HCT116 (cell line): ENCODE data around the gene GPM6B. TPM values are rescaled to one million over a fixed set of nuclear protein-coding genes. Genes with fewer than 3 reads are reported as not detected.

Experiments used
- ATAC-seq: fragments of 200-7000 bp; cut with Tn5 transposase; 2 replicates; pipeline ENCODE4 v1.9.1; 2020; ENCODE audit warnings: mild to moderate bottlenecking, moderate library complexity
- BruUV-seq: library from RNA; stranded (reverse); fragments of 400-500 nt; replicated peaks from 2 replicates; lab custom pipeline; 2021; lab: Mats Ljungman, UMichigan
- CTCF ChIA-PET: fragments of 300-600 bp; sonication (Branson Sonifier 250); formaldehyde crosslinking; loops from one replicate; lab custom pipeline; 2021; ENCODE audit warnings: antibody characterized with exemption; lab: Charles Lee
- POLR2A ChIA-PET: fragments of 300-600, 350-600 bp; sonication (Branson Sonifier 250); formaldehyde crosslinking; loops from one replicate; lab custom pipeline; 2021; ENCODE audit warnings: antibody characterized with exemption; lab: Charles Lee
- RAD21 ChIA-PET, 2 experiments: fragments of 300-600 bp; sonication (Branson Sonifier 250); formaldehyde crosslinking; loops; one replicate each; lab custom pipeline; 2023; ENCODE audit warnings: low total read pairs in 2 of 2; ENCODE audit not compliant: uncharacterized antibody in 2 of 2, unreplicated experiment in 2 of 2, low non-redundant PET in 1 of 2; lab: Charles Lee
- DNase-seq: peaks from one replicate; pipeline ENCODE4 v3.0.0-alpha.2; 2010; ENCODE audit warnings: low read depth, low spot score
- H2AFZ ChIP-seq: fragments of 200-600 bp; shearing (Covaris generic), sonication (generic); 2 replicates; pipeline ENCODE4 v1.6.1; 2017; ENCODE audit warnings: low read depth, mixed run types, mixed read lengths, antibody characterized with exemption, low read length; ENCODE audit not compliant: poor library complexity, severe bottlenecking
- H3K27ac ChIP-seq: 2 replicates; pipeline ENCODE4 v1.5.1; 2012; ENCODE audit warnings: low read depth, low read length
- H3K27me3 ChIP-seq: fragments of 200-600 bp; sonication (generic); 2 replicates; pipeline ENCODE4 v1.6.1; 2016; ENCODE audit warnings: mixed run types, low read length, mixed read lengths; ENCODE audit not compliant: insufficient read depth
- H3K36me3 ChIP-seq, 2 experiments: fragments of 200-500 bp in 1 of 2; fragments of 200-600 bp in 1 of 2; sonication (Bioruptor generic) in 1 of 2; sonication (generic) in 1 of 2; 2 replicates each; pipeline versions ENCODE4 v1.5.1 to v1.6.1; 2014 to 2016; ENCODE audit warnings: low read length in 2 of 2, inconsistent platforms in 1 of 2, mixed read lengths in 1 of 2, mixed run types in 1 of 2; ENCODE audit not compliant: insufficient read depth in 2 of 2, control insufficient read depth in 1 of 2
- H3K4me1 ChIP-seq, 2 experiments: fragments of 200-600 bp in 1 of 2; sonication (generic) in 1 of 2; 2 replicates each; pipeline versions ENCODE4 v1.5.1 to v1.6.1; 2012 to 2017; ENCODE audit warnings: low read length in 2 of 2, inconsistent platforms in 1 of 2, mild to moderate bottlenecking in 1 of 2, mixed read lengths in 1 of 2, mixed run types in 1 of 2, moderate library complexity in 1 of 2; ENCODE audit not compliant: insufficient read depth in 2 of 2, control insufficient read depth in 1 of 2
- H3K4me2 ChIP-seq: fragments of 200-600 bp; sonication (generic); 2 replicates; pipeline ENCODE4 v1.6.1; 2017; ENCODE audit warnings: mixed run types, low read length, mixed read lengths
- H3K4me3 ChIP-seq, 2 experiments: fragments of 200-600 bp in 1 of 2; sonication (generic) in 1 of 2; replicated peaks in 1 of 2; 2 replicates each; pipeline ENCODE4 v1.5.1; 2011 to 2016; ENCODE audit warnings: low read length in 2 of 2, control low read depth in 1 of 2, low read depth in 1 of 2, mild to moderate bottlenecking in 1 of 2, mixed read lengths in 1 of 2, mixed run types in 1 of 2
- H3K79me2 ChIP-seq: fragments of 200-600 bp; sonication (generic); 2 replicates; pipeline ENCODE4 v1.6.1; 2017; ENCODE audit warnings: mild to moderate bottlenecking, mixed run types, low read length, moderate library complexity, mixed read lengths; ENCODE audit not compliant: insufficient read depth
- H3K9ac ChIP-seq: fragments of 200-600 bp; sonication (generic); 2 replicates; pipeline ENCODE4 v1.6.1; 2016; ENCODE audit warnings: low read length, mixed read lengths
- H3K9me2 ChIP-seq: fragments of 200-600 bp; sonication (generic), shearing (Covaris generic); 2 replicates; pipeline ENCODE4 v1.6.1; 2017; ENCODE audit warnings: mixed run types, mild to moderate bottlenecking, moderate library complexity; ENCODE audit not compliant: insufficient read depth
- H3K9me3 ChIP-seq, 2 experiments: fragments of 200-500 bp in 1 of 2; fragments of 200-600 bp in 1 of 2; sonication (Bioruptor generic) in 1 of 2; sonication (generic) in 1 of 2; 2 replicates each; pipeline ENCODE4 v1.6.1; 2014 to 2017; ENCODE audit warnings: low read length in 2 of 2, mixed read lengths in 2 of 2, inconsistent platforms in 1 of 2, low read depth in 1 of 2, mild to moderate bottlenecking in 1 of 2, mixed run types in 1 of 2, moderate library complexity in 1 of 2; ENCODE audit not compliant: control insufficient read depth in 1 of 2, insufficient read depth in 1 of 2
- H4K20me1 ChIP-seq: fragments of 200-600 bp; sonication (generic), shearing (Covaris generic); 2 replicates; pipeline ENCODE4 v1.6.1; 2017; ENCODE audit warnings: mixed run types, mild to moderate bottlenecking, moderate library complexity; ENCODE audit not compliant: insufficient read depth
- ATF3 ChIP-seq: IDR thresholded peaks from 2 replicates; pipeline ENCODE4 v1.6.1; 2012
- CBX3 ChIP-seq: IDR thresholded peaks from 2 replicates; pipeline ENCODE4 v1.6.1; 2012; ENCODE audit warnings: low read depth
- CEBPB ChIP-seq: IDR thresholded peaks from 2 replicates; pipeline ENCODE4 v1.6.1; 2012; ENCODE audit warnings: low read depth
- EGR1 ChIP-seq: IDR thresholded peaks from 2 replicates; pipeline ENCODE4 v1.6.1; 2012; ENCODE audit warnings: low read depth
- ELF1 ChIP-seq: IDR thresholded peaks from 2 replicates; pipeline ENCODE4 v1.6.1; 2012; ENCODE audit warnings: low read depth, borderline replicate concordance
- EZH2 ChIP-seq: fragments of 200-600 bp; sonication (generic); IDR thresholded peaks from 2 replicates; pipeline ENCODE4 v1.6.1; 2017; ENCODE audit warnings: antibody characterized with exemption, mixed run types
- EZH2phosphoT487 ChIP-seq: fragments of 200-600 bp; IDR thresholded peaks from 2 replicates; pipeline ENCODE4 v1.6.1; 2018; ENCODE audit warnings: antibody characterized with exemption, borderline replicate concordance
- FOSL1 ChIP-seq: IDR thresholded peaks from 2 replicates; pipeline ENCODE4 v1.6.1; 2012; ENCODE audit warnings: low read depth
- POLR2A ChIP-seq: IDR thresholded peaks from 2 replicates; pipeline ENCODE4 v1.7.0; 2011; ENCODE audit warnings: borderline replicate concordance; ENCODE audit not compliant: insufficient read depth, insufficient read length; ENCODE audit errors: extremely low read depth
- POLR2AphosphoS5 ChIP-seq: IDR thresholded peaks from 2 replicates; pipeline ENCODE4 v1.6.1; 2011; ENCODE audit warnings: mild to moderate bottlenecking, low read depth, low read length, moderate library complexity
- RAD21 ChIP-seq: IDR thresholded peaks from 2 replicates; pipeline ENCODE4 v1.6.1; 2012; ENCODE audit warnings: low read depth, mild to moderate bottlenecking
- REST ChIP-seq: IDR thresholded peaks from 2 replicates; pipeline ENCODE4 v1.6.1; 2012; ENCODE audit warnings: low read depth
- SIN3A ChIP-seq: IDR thresholded peaks from 2 replicates; pipeline ENCODE4 v1.6.1; 2012; ENCODE audit warnings: low read depth
- SP1 ChIP-seq: IDR thresholded peaks from 2 replicates; pipeline ENCODE4 v1.6.1; 2012; ENCODE audit warnings: low read depth
- SRF ChIP-seq: IDR thresholded peaks from 2 replicates; pipeline ENCODE4 v1.6.1; 2012; ENCODE audit warnings: low read depth
- YY1 ChIP-seq: IDR thresholded peaks from 2 replicates; pipeline ENCODE4 v1.6.1; 2011; ENCODE audit warnings: low read length, low read depth, moderate library complexity, mild to moderate bottlenecking; ENCODE audit not compliant: insufficient replicate concordance; ENCODE audit errors: extremely low read depth
- ZBTB33 ChIP-seq: IDR thresholded peaks from 2 replicates; pipeline ENCODE4 v1.6.1; 2011; ENCODE audit warnings: mild to moderate bottlenecking, low read length, moderate library complexity; ENCODE audit not compliant: insufficient replicate concordance; ENCODE audit errors: extremely low read depth
- ZFX ChIP-seq: fragments of 450-650 bp; IDR thresholded peaks from 2 replicates; pipeline ENCODE4 v1.6.1; 2017
- ZNF274 ChIP-seq: fragments of 200-500 bp; sonication (Bioruptor generic); IDR thresholded peaks from 2 replicates; pipeline ENCODE4 v1.6.1; 2014; ENCODE audit warnings: mild to moderate bottlenecking, low read depth, low read length, inconsistent platforms
- intact Hi-C: fragments of 100-400 bp; cut with micrococcal nuclease; formaldehyde crosslinking; loops from 2 replicates; pipeline ENCODE4 v1.10.0; 2022
- total RNA-seq: library from RNA; stranded (reverse); gene quantifications from one replicate; pipeline ENCODE4 v1.2.1, GENCODE V29; 2021; ENCODE audit not compliant: unreplicated experiment

Gene GPM6B
- total RNA-seq, 1 experiment from 2014 or later = 0.07 TPM

GRCh38 chrX:13790206-13791131 is 26.4 kb downstream of the GPM6B start:
- ATAC-seq = no peak
- ChIA-PET CTCF (no interaction called here), POLR2A (no interaction called here), RAD21 (no interaction called here)
- no peak overlapping the region for H3K9ac ChIP-seq
- no peak for DNase-seq
- no peak overlapping the region for H3K27ac ChIP-seq
- H2AFZ ChIP-seq = no peak overlapping the region
- intact Hi-C loops = no loop called here
- no peaks in the 10 kb centered on the region for H3K9me3 ChIP-seq
- no peaks in the 10 kb centered on the region for H3K9me2 ChIP-seq
- H3K36me3 ChIP-seq = no peaks in the 10 kb centered on the region
- no peak overlapping the region for H3K4me2 ChIP-seq
- H3K4me3 ChIP-seq = no peak overlapping the region
- no peaks in the 10 kb centered on the region for H3K79me2 ChIP-seq
- H3K27me3 ChIP-seq = no peaks in the 10 kb centered on the region
- no peaks in the 10 kb centered on the region for H4K20me1 ChIP-seq
- H3K4me1 ChIP-seq = no peaks in the 10 kb centered on the region
- TF ChIP-seq POLR2AphosphoS5 (no peak), FOSL1 (no peak), RAD21 (no peak), SIN3A (no peak), EGR1 (no peak), POLR2A (no peak), SP1 (no peak), ZNF274 (no peak), ELF1 (no peak), YY1 (no peak), EZH2 (no peak), EZH2phosphoT487 (no peak), ZFX (no peak), SRF (no peak), ZBTB33 (no peak), CBX3 (no peak), CEBPB (no peak), ATF3 (no peak), REST (no peak)
- BruUV-seq = no TSS peak
